Iris pigment epithelial cell (primary cell): ENCODE results near the gene NAA16.
"Not testable (repeated sequence)": the region's sequence is repeated elsewhere in the genome, so short reads cannot be mapped to it uniquely, and the experiment has no call there.

Source experiments
- DNase-seq: peaks from one replicate; pipeline ENCODE4 v3.0.0-alpha.2; 2011; ENCODE audit warnings: low read depth

NAA16 gene

DNA sequence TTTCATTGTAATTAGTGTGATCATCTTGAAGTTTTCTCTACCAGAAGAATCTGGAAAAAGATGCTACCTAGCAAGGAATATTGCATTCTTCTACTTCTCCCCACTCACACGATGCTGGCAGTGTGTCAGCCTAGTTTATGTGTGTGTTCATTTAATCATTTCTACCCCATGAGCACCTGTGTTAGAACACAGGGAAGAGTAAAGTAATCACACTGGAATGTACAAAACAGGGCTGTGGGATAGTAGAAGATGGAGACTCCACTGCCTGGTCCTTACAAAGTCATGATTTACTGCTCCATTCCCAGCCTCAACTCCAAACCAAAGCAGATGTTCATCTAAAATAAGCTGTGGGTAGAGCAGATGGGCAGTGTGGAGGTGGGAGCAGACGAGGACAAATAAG is 98.5 kb downstream of the NAA16 start:
- no peak for DNase-seq

DNA sequence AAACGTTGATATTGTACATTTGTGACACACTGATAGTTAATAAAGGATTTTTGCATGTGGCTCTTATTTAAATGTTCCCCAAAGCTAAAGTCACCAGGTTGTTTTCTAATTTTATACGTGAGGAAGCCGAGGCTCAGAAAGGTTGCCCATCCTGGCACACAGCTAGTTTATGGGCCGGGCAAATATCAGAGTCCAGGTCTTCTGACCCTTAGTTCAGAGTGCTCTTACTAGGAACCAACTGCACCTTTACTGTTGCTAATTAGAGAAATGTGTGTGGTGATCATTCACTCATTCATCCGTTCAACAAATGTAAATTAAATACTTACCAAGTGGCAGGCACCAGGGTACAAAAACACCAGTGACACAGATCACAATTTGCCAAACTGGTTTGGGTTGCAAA is 100.0 kb downstream of the NAA16 start:
- DNase-seq: no peak

DNA sequence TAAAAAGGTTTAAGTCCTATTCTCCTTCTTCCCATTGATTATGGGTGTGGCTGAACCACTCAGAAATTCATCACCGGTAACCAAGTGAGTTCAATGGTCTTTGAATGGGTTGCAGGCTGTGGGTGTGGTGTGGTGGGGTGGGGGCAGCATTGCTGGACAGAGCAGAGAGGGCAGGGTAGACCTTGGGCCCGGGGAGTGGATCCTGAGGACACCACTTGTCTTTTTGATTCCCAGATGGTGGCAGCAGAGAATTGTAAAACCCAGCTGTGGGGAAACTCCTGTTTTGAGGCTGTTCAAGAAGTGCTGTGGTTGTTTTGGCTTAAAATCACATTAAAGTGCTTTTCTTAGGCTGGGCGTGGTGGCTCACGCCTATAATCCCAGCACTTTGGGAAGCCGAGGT is 100.5 kb downstream of the NAA16 start:
- DNase-seq: peak; percentile 70

DNA sequence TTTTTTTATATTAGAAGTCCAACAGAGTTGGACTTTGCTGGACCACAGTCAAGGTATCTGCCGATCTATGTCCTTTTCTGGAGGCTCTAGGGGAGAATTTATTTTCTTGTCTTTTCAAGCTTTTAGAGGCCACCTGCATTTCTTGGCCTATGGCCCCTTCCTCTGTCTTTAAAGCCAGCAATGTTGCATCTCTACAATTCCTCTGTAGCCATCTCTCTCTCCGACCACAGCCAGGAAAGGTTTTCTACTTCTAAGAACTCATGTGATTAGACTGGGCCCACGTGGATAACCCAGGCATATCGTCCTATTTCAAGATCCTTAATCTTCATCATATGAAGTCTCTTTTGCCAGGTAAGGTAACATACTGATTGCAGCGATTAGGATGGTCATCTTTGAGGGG is 102.8 kb downstream of the NAA16 start:
- DNase-seq: no peak

DNA sequence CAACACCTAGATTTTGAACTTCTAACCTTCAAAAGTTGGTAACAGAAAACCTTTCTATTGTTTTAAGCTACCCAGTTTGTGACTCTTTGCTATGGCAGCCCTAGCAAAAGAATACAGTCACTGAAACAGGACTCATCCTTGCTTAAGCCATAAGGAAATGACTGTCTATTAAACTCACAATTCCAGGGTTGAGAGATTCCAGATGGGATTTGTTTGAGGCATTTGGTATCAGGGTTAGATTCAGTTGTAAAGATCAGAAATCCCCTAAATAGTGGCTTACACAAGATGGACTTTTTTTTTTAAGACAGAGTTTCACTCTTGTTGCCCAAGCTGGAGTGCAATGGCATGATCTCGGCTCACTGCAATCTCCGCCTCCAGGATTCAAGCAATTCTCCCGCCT is 105.2 kb downstream of the NAA16 start:
- DNase-seq: no peak

DNA sequence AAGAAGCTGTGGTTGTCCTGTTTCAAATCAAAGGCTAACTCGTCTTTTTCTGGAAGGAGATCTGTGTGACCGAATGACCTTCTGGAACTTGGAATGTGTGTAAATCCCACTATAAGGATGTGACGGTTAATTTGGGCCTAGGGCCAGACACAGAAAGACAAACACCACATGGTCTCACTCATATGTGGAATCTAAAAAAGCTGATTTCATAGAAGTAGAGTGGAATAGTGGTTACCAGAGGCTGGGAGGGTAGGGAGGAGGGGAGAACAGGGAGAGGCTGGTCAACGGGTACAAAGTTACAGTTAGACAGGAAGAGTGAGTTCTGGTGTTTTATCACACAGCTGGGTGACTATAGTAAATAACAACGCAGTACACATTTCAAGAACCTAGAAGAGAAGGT is 107.0 kb downstream of the NAA16 start:
- DNase-seq: peak; percentile 78

DNA sequence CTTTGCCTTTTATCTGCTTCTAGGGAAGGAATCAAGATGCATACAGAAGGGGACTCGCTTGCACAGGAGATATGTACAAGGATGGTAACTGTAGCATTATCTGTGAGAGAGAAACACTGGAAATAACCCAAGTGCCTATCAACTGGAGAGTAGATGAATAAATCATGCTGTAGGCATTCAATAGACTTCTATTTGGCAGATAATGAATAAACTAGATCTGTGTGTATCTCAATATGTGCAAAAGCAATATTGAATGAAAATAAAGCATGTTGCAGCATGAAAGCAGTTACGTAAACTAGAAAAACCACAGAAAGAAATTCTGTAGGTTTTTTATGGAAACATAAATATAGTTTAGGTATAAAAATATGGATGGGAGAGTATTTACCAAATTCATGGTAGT is 107.7 kb downstream of the NAA16 start:
- no peak for DNase-seq

DNA sequence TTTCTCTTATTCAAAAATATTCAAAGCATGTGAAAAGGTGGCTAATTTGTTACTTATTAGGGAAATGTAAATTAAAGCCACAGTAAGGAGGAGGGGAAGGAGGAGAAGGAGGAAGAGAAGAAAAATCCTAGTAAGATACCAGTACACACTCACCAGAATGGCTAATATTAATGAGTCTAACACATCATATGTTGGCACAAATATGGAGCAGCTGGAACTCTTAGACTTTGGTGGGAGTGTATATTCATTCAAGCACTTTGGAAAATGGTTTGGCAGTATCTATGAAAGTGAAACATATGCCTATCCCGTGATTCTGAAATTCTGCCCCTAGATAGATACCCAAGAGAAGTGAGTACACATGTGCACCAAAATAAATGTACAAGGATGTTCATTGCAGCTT is 108.1 kb downstream of the NAA16 start:
- no peak for DNase-seq

DNA sequence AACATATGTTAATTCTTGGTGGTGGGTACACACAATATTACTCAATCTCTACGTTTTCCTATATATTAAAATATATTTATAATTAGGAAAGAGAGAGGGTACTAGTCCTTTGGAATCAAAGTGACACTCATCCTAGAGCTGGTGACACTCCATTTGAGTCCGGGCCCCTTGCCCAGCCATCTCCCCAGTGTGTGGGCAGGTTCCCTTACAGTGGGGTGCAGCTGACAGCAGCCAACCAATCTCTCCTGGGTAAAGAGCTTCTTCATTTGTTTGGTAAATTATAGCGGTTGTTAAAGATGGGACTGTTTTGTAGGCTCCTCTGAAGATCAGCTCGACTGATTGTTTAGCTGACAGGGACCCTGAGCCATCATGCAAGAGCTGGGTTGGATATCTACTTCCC is 109.1 kb downstream of the NAA16 start:
- no peak for DNase-seq

DNA sequence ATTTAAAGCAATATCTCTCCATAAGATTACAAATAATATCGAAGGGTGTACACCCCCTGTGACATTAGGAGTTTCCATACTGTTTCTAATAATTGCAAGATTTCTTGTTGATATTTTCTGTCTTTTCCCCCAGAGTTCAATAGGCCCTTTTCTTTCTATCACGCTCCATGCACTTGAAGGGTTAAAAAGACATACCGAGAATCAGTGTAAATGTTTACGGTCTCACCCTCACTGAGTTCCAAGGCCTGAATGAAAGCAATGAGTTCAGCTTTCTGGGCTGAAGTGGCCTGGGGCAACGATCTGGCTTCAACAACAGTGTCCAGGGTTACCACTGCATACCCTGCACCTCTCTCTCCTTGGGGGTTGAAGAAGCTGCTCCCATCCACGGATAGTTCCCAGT is 110.3 kb downstream of the NAA16 start:
- not testable (repeated sequence) for DNase-seq

DNA sequence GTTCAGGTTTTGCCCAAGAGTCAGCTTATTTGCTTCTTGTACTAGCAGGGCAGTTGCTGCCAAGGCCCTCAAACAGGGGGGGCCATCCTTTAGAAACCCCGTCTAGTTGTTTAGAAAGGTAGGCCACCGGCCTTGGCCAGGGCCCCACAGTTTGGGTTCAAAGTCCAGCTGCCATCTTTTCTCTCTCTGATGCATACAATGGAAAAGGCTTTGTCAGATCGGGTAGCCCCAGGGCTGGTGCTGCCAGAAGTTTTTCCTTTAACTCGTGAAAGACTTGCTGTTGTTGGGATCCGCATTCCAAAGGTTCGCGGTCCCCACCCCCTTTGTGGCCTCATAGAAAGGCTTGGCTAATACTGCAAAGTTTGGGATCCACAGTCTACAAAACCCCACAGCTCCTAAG is 110.9 kb downstream of the NAA16 start:
- not testable (repeated sequence) for DNase-seq

DNA sequence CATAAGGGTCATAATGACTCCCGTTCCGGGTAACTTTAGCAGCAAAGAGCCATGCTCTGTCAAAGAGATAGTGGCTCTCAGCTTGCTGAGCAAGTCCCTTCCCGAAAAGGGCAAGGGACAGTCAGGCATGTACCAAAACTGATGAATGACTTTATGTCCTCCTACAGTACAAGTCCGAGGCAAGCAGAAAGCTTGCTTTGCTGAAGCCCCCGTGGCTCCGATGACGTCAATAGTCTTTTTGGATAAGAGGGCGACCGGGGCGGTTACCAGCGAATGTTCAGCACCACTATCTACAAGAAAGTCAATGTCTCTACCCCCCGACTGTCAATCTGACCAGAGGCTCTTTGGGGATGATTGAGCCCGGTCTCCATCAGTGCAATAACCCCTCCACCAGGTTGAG is 112.2 kb downstream of the NAA16 start:
- DNase-seq: not testable (repeated sequence)

DNA sequence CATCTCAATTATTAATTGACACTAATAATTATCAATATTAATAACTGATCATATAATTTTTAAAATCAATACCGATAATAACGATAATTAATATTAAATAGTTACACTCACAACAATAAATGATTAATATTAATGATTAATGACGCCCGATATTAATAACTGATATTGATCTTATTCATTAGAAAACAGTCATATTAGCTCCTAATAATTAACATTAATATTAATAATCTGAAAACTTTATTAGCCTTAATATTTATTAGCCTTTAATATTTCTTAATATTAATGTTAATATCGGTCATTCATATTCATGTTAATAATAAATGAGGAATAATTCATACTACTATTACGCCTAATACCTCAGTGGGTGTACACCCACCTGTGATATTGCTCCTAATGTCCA is 113.6 kb downstream of the NAA16 start:
- not testable (repeated sequence) for DNase-seq

DNA sequence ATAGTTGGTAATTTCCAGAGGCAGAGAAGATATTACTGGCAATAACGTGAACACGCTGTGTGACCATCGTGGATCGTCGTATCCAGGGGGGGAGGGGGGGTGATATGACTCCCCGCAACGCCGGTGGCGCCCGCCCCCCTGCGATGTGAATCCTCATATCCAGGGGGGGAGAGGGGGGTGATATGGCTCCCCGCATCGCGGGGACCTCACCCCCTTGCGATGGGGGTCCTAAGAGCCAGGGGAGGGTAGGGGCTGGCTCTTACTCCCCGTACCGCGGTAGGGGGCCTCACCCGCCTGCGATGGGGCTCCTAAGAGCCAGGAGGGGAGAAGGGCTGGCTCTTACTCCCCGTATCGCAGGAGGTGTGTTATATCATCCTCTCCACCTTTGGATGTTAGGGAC is 115.0 kb downstream of the NAA16 start:
- no peak for DNase-seq
